Kidney (tissue), 14 donors: ENCODE results near the gene TLR10. TPM values are rescaled to one million over a fixed set of nuclear protein-coding genes. Genes with fewer than 3 reads are reported as not detected.

Experiments used
- DNase-seq, 5 donors: peaks; one replicate each; pipeline ENCODE4 v3.0.0-alpha.2; 2013 to 2020
- FAIRE-seq: peaks from 2 replicates; lab custom pipeline; 2012; peaks lifted over from hg19 to GRCh38; lab: Jason Lieb, UNC
- H3K27ac ChIP-seq, 2 donors: one replicate each; pipeline ENCODE4 v1.7.0; 2013; ENCODE audit warnings: low read depth in 2 of 2, low read length in 2 of 2, inconsistent platforms in 1 of 2
- H3K27me3 ChIP-seq: one replicate; pipeline ENCODE4 v1.7.1; 2013; ENCODE audit warnings: low read length, inconsistent platforms; ENCODE audit not compliant: control insufficient read depth, insufficient read depth
- H3K36me3 ChIP-seq, 3 donors: one replicate each; pipeline versions ENCODE4 v1.7.0 to v1.7.1; 2013; ENCODE audit warnings: low read length in 3 of 3, control low read depth in 1 of 3, inconsistent platforms in 1 of 3; ENCODE audit not compliant: insufficient read depth in 3 of 3, control insufficient read depth in 2 of 3
- H3K4me1 ChIP-seq, 3 donors: one replicate each; pipeline versions ENCODE4 v1.7.0 to v1.7.1; 2013; ENCODE audit warnings: low read length in 3 of 3, inconsistent platforms in 1 of 3, low read depth in 1 of 3; ENCODE audit not compliant: control insufficient read depth in 2 of 3, insufficient read depth in 2 of 3
- H3K4me3 ChIP-seq, 3 donors: one replicate each; pipeline versions ENCODE4 v1.7.0 to v1.8.1; 2013; ENCODE audit warnings: low read length in 3 of 3, control low read depth in 1 of 3, inconsistent platforms in 1 of 3
- H3K9ac ChIP-seq, 3 donors: one replicate each; pipeline versions ENCODE4 v1.7.0 to v1.7.1; 2013; ENCODE audit warnings: low read length in 3 of 3, control low read depth in 1 of 3, inconsistent platforms in 1 of 3
- H3K9me3 ChIP-seq, 3 donors: one replicate each; pipeline versions ENCODE4 v1.7.0 to v1.7.1; 2013; ENCODE audit warnings: low read length in 3 of 3, control low read depth in 1 of 3, inconsistent platforms in 1 of 3; ENCODE audit not compliant: control insufficient read depth in 2 of 3, insufficient read depth in 1 of 3
- CTCF ChIP-seq: IDR thresholded peaks from 3 replicates; pipeline ENCODE4 v1.5.1; 2012; ENCODE audit warnings: mild to moderate bottlenecking, moderate library complexity, borderline replicate concordance; ENCODE audit not compliant: insufficient read depth; ENCODE audit errors: extremely low read depth
- intact Hi-C: fragments of 100-400 bp; cut with DNase I; formaldehyde crosslinking; loops from one replicate; pipeline ENCODE4 v1.11.1; 2022
- polyA plus RNA-seq: library from polyadenylated mRNA; stranded (reverse); fragments of 350-450 nt; fragmentation: Illumina TruSeq; extraction: RNeasy Lipid Tissue Mini Kit (QIAGEN cat#74804); gene quantifications from one replicate; pipeline ENCODE4 v1.2.3, GENCODE V29; 2014; ENCODE audit warnings: low read depth, low replicate concordance; ENCODE audit not compliant: insufficient read depth
- total RNA-seq: library from RNA; stranded (reverse); fragmentation: NEBNext Ultra II Directional; extraction: Animal tissue kit (Norgen Biotek cat#: 25700); gene quantifications from one replicate; pipeline ENCODE4 v1.2.1, GENCODE V29; 2021
- donor health status: control.
- donor health status: control.
- donor health status: control.
- donor health status: control.
- donor health status: control.
- donor health status: DM: yes; HTN: yes; CAD: no.
- donor health status: Normal renal cell carcinoma (clear cell type).

The TLR10 gene
- total and polyA plus RNA-seq, 2 donors from 2014 or later, result 0.11 to 2.0 TPM

GRCh38 chr4:38820329-38821061 lies 37.7 kb upstream of the TLR10 start:
- FAIRE-seq, result no peak
- H3K9ac ChIP-seq, result no peak overlapping the region
- H3K27me3 ChIP-seq, result no peaks in the 10 kb centered on the region
- H3K9me3 ChIP-seq, result peaks cover 0 to 1% (median 0%) of the 10 kb centered on the region in 3 donors
- DNase-seq, result no peak
- no peak overlapping the region for H3K4me3 ChIP-seq
- H3K36me3 ChIP-seq, result no peaks in the 10 kb centered on the region
- intact Hi-C loops, result no loop called here
- TF ChIP-seq CTCF, result no peak
- H3K27ac ChIP-seq, result no peak overlapping the region
- no peaks in the 10 kb centered on the region for H3K4me1 ChIP-seq

GRCh38 chr4:38819569-38819968 lies 36.8 kb upstream of the TLR10 start:
- FAIRE-seq (no peak), DNase-seq (no peak)
- no peak for TF ChIP-seq CTCF

GRCh38 chr4:38818441-38818976 lies 35.7 kb upstream of the TLR10 start:
- DNase-seq, result no peak

More at GRCh38 chr4:38819569-38819968, 36.8 kb upstream of the TLR10 start:
- no peak overlapping the region for H3K27ac ChIP-seq
- H3K9ac ChIP-seq, result no peak overlapping the region
- no peaks in the 10 kb centered on the region for H3K36me3 ChIP-seq
- peaks cover 0 to 7% (median 0%) of the 10 kb centered on the region in 3 donors for H3K9me3 ChIP-seq
- intact Hi-C loops, result no loop called here
- no peaks in the 10 kb centered on the region for H3K27me3 ChIP-seq
- no peak overlapping the region for H3K4me3 ChIP-seq
- no peaks in the 10 kb centered on the region for H3K4me1 ChIP-seq

More at GRCh38 chr4:38818441-38818976, 35.7 kb upstream of the TLR10 start:
- TF ChIP-seq CTCF, result no peak
- Histone ChIP-seq H3K4me3 (no peak overlapping the region), H3K9ac (no peak overlapping the region), H3K4me1 (no peaks in the 10 kb centered on the region), H3K9me3 (peaks cover 0 to 7% (median 0%) of the 10 kb centered on the region in 3 donors), H3K36me3 (no peaks in the 10 kb centered on the region), H3K27me3 (no peaks in the 10 kb centered on the region), H3K27ac (no peak overlapping the region)
- intact Hi-C loops, result no loop called here
- no peak for FAIRE-seq
